Natural killer cell (primary cell): ENCODE measurements around the gene PTPRN2. TPM values are rescaled to one million over a fixed set of nuclear protein-coding genes. Genes with fewer than 3 reads are reported as not detected.

Experiments
- ATAC-seq, 3 donors: fragments of 150-1000 bp in 2 of 3; fragments of 200-7000 bp in 1 of 3; cut with Tn5 transposase; 1 replicate in 1 of 3; 2 replicates in 2 of 3; pipeline ENCODE4 v1.10.0; 2021; ENCODE audit warnings: mild to moderate bottlenecking in 2 of 3, moderate library complexity in 2 of 3
- DNase-seq, 2 donors: peaks; one replicate each; pipeline versions ENCODE4 v3.0.0 to v3.0.0-alpha.2; 2013 to 2021; ENCODE audit warnings: mixed read lengths in 1 of 2
- H3K27ac ChIP-seq: one replicate; pipeline ENCODE4 v1.5.1; 2013; ENCODE audit warnings: mild to moderate bottlenecking, low read length
- H3K27me3 ChIP-seq: one replicate; pipeline ENCODE4 v1.6.1; 2013; ENCODE audit warnings: low read length; ENCODE audit not compliant: control insufficient read depth, insufficient read depth
- H3K36me3 ChIP-seq: one replicate; pipeline ENCODE4 v1.6.1; 2013; ENCODE audit warnings: low read length; ENCODE audit not compliant: control insufficient read depth, insufficient read depth
- H3K4me1 ChIP-seq: one replicate; pipeline ENCODE4 v1.6.1; 2013; ENCODE audit warnings: low read length; ENCODE audit not compliant: control insufficient read depth, insufficient read depth
- H3K4me3 ChIP-seq: one replicate; pipeline ENCODE4 v1.5.1; 2013; ENCODE audit warnings: low read length
- H3K9me3 ChIP-seq: one replicate; pipeline ENCODE4 v1.6.1; 2013; ENCODE audit warnings: low read length; ENCODE audit not compliant: control insufficient read depth, insufficient read depth
- H3K27ac Mint-ChIP-seq, 2 donors: one replicate each; pipeline ENCODE4 v1.8.0; 2022; ENCODE audit warnings: mild to moderate bottlenecking in 2 of 2, mixed read lengths in 2 of 2, moderate library complexity in 1 of 2
- H3K27me3 Mint-ChIP-seq, 2 donors: one replicate each; pipeline ENCODE4 v1.8.0; 2022; ENCODE audit warnings: low read depth in 2 of 2, mixed read lengths in 2 of 2
- H3K36me3 Mint-ChIP-seq: one replicate; pipeline ENCODE4 v1.8.0; 2022; ENCODE audit warnings: mixed read lengths
- H3K4me1 Mint-ChIP-seq, 2 donors: one replicate each; pipeline ENCODE4 v1.8.0; 2022; ENCODE audit warnings: mixed read lengths in 2 of 2
- H3K4me3 Mint-ChIP-seq: one replicate; pipeline ENCODE4 v1.8.0; 2022; ENCODE audit warnings: mild to moderate bottlenecking, moderate library complexity, mixed read lengths
- H3K9me3 Mint-ChIP-seq, 2 donors: one replicate each; pipeline ENCODE4 v1.8.0; 2022; ENCODE audit warnings: mixed read lengths in 2 of 2
- WGBS: methylation state at CpG from one replicate; pipeline ENCODE4 v1.1.7; 2013; ENCODE audit warnings: missing lambda C conversion rate; ENCODE audit not compliant: insufficient coverage; 5-methylcytosine and 5-hydroxymethylcytosine counted together
- intact Hi-C: fragments of 100-400 bp; cut with micrococcal nuclease; formaldehyde crosslinking; loops from one replicate; pipeline ENCODE4 v1.14.2; 2022
- total RNA-seq, 4 donors: library from RNA; stranded (reverse); fragments of 120-200 nt in 1 of 4; gene quantifications; one replicate each; pipeline versions ENCODE4 v1.2.3 to v1.2.4, GENCODE V29; 2013 to 2022
- TF ChIP-seq, protein P1 (sequence below): fragments of 200-600 bp; IDR thresholded peaks from one replicate; pipeline ENCODE4 v1.8.0; 2022; ENCODE audit warnings: antibody characterized with exemption

Gene PTPRN2
- total RNA-seq, 3 donors from 2014 or later (not counting 1 experiment from before 2014, with no cell fraction given), result 1.3 to 2.5 (median 1.9) TPM

DNA sequence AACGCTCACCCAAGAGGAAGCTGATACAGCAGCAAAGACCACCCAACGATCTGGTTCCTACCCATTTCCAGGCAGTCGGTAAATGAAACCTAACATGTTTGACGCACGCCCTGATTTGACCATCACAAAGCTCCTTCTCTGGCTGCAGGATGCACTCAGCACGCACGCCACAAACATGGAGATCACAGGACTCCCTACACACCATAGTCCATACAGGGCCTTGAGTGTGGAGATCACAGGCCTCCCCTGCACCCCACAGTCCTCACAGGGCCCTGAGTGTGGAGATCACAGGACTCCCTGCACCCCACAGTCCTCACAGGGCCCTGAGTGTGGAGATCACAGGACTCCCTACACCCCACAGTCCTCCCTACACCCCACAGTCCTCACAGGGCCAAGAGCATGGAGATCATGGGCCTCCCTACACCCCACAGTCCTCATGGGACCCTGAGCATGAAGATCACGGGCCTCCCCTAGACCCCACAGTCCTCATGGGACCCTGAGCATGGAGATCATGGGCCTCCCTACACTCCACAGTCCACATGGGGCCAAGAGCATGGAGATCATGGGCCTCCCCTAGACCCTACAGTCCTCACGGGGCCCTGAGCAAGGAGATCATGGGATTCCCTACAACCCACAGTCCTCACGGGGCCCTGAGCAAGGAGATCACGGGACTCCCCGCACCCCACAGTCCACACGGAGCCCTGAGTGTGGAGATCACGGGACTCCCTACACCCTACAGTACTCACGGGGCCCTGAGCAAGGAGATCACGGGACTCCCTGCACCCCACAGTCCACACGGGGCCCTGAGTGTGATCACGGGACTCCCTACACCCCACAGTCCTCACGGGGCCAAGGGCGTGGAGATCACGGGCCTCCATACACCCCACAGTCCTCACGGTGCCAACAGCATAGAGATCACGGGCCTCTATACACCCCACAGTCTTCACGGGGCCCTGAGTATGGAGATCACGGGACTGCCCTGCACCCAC lies 841.6 kb downstream of the PTPRN2 start:
- intact Hi-C loops, result no loop called here
- Mint-ChIP-seq H3K4me1 (no peaks in the 10 kb centered on the region), H3K27me3 (peaks cover 0 to 10% of the 10 kb centered on the region in 2 donors), H3K9me3 (no peaks in the 10 kb centered on the region), H3K27ac (no peak overlapping the region), H3K36me3 (no peaks in the 10 kb centered on the region), H3K4me3 (no peak overlapping the region)
- no peaks in the 10 kb centered on the region for H3K27me3 ChIP-seq
- H3K4me3 ChIP-seq, result no peak overlapping the region
- DNase-seq, result no peak
- H3K27ac ChIP-seq, result no peak overlapping the region
- WGBS, result 92% methylated on average over 25 of the region's 25 CpGs
- ATAC-seq, result peak in 2 of 3 donors; percentile 15 to 37
- H3K4me1 ChIP-seq, result no peaks in the 10 kb centered on the region
- no peaks in the 10 kb centered on the region for H3K36me3 ChIP-seq
- TF ChIP-seq, protein P1, sequence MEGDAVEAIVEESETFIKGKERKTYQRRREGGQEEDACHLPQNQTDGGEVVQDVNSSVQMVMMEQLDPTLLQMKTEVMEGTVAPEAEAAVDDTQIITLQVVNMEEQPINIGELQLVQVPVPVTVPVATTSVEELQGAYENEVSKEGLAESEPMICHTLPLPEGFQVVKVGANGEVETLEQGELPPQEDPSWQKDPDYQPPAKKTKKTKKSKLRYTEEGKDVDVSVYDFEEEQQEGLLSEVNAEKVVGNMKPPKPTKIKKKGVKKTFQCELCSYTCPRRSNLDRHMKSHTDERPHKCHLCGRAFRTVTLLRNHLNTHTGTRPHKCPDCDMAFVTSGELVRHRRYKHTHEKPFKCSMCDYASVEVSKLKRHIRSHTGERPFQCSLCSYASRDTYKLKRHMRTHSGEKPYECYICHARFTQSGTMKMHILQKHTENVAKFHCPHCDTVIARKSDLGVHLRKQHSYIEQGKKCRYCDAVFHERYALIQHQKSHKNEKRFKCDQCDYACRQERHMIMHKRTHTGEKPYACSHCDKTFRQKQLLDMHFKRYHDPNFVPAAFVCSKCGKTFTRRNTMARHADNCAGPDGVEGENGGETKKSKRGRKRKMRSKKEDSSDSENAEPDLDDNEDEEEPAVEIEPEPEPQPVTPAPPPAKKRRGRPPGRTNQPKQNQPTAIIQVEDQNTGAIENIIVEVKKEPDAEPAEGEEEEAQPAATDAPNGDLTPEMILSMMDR, result no peak
- no peaks in the 10 kb centered on the region for H3K9me3 ChIP-seq

DNA sequence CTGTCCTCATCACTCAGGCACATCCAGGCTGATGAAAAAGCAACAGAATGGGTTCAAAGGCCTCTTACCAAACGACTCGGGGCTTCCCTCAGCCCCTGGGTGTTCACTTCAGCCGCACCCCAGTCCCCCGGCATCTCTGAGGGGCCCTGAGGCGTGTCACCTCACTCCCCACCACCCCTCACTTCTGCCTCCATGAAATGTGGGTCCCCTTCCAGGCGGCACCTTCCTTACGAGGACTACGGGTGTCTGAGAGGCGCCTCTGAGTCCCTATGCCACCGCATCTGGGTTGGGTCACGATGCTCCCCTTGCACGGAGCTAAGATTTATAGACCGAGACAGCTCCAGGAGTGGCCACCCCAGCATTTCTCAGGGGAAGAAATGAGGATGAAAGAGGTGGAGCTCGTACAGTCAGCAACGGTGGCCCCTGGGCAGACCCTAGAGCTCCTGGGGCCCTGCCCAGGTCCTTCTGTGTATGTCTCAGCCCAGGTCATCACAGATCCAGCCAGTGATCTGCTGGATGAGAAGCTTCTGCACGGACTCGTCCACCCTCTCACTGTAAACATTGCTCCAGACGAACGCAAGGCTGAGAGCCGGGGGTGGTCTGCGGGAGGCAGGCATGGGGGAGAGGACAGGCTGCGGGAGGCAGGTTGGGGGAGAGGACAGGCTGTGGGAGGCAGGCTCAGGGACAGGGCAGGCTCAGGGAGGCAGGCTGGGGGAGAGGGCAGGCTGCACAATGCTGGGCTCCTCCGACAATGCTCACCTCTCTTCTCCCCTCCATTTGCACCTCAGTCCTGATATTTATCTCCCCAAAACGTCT lies 842.6 kb downstream of the PTPRN2 start:
- intact Hi-C loops, result no loop called here
- ATAC-seq (no peak), DNase-seq (no peak)

GRCh38 chr7:157743781-157744525 lies 843.7 kb downstream of the PTPRN2 start:
- no peaks in the 10 kb centered on the region for H3K27me3 ChIP-seq
- ATAC-seq, result no peak
- 92% methylated on average over 29 of the region's 29 CpGs for WGBS
- no peaks in the 10 kb centered on the region for H3K36me3 Mint-ChIP-seq
- H3K9me3 ChIP-seq, result no peaks in the 10 kb centered on the region
- no peaks in the 10 kb centered on the region for H3K36me3 ChIP-seq
- no peak overlapping the region for H3K4me3 Mint-ChIP-seq
- no peak overlapping the region for H3K27ac Mint-ChIP-seq
- no peak for DNase-seq
- intact Hi-C loops, result no loop called here
- no peaks in the 10 kb centered on the region for H3K9me3 Mint-ChIP-seq
- no peaks in the 10 kb centered on the region for H3K4me1 Mint-ChIP-seq
- H3K4me1 ChIP-seq, result no peaks in the 10 kb centered on the region
- no peak overlapping the region for H3K27ac ChIP-seq
- TF ChIP-seq, protein P1, result no peak
- H3K27me3 Mint-ChIP-seq, result peaks cover 0 to 10% of the 10 kb centered on the region in 2 donors
- no peak overlapping the region for H3K4me3 ChIP-seq

More for the DNA sequence above, 842.6 kb downstream of the PTPRN2 start:
- Histone ChIP-seq H3K4me3 (no peak overlapping the region), H3K9me3 (no peaks in the 10 kb centered on the region), H3K4me1 (no peaks in the 10 kb centered on the region), H3K27me3 (no peaks in the 10 kb centered on the region), H3K27ac (no peak overlapping the region), H3K36me3 (no peaks in the 10 kb centered on the region)
- Mint-ChIP-seq H3K4me3 (no peak overlapping the region), H3K9me3 (no peaks in the 10 kb centered on the region), H3K36me3 (no peaks in the 10 kb centered on the region), H3K27ac (no peak overlapping the region), H3K4me1 (no peaks in the 10 kb centered on the region), H3K27me3 (peaks cover 0 to 10% of the 10 kb centered on the region in 2 donors)
- TF ChIP-seq, protein P1, result no peak
- WGBS, result 80% methylated on average over 24 of the region's 24 CpGs
